ENCODE results near the gene OLA1.

GRCh38 chr2:174227748-174228147 lies 20.6 kb downstream of the OLA1 start:
- TF ChIP-seq, protein P1, sequence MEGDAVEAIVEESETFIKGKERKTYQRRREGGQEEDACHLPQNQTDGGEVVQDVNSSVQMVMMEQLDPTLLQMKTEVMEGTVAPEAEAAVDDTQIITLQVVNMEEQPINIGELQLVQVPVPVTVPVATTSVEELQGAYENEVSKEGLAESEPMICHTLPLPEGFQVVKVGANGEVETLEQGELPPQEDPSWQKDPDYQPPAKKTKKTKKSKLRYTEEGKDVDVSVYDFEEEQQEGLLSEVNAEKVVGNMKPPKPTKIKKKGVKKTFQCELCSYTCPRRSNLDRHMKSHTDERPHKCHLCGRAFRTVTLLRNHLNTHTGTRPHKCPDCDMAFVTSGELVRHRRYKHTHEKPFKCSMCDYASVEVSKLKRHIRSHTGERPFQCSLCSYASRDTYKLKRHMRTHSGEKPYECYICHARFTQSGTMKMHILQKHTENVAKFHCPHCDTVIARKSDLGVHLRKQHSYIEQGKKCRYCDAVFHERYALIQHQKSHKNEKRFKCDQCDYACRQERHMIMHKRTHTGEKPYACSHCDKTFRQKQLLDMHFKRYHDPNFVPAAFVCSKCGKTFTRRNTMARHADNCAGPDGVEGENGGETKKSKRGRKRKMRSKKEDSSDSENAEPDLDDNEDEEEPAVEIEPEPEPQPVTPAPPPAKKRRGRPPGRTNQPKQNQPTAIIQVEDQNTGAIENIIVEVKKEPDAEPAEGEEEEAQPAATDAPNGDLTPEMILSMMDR (IDR thresholded peaks at IDR 0.05), result no peak
- TF ChIP-seq ZFX (IDR thresholded peaks at IDR 0.05; ENCODE audit: borderline replicate concordance), result no peak
